NCI-H1092 (cell line): ENCODE data around the gene CMTM1.
"Not testable (repeated sequence)": the region's sequence is repeated elsewhere in the genome, so short reads cannot be mapped to it uniquely, and the experiment has no call there.

Source experiments
- DNase-seq: peaks from one replicate; lab custom pipeline; 2025; lab: John Stamatoyannopoulos, UW

CMTM1 gene

GRCh38 chr16:66592241-66592640 is 26.0 kb downstream of the CMTM1 start:
- DNase-seq = no peak

- no peak for DNase-seq
These were observed 26.6 kb downstream of the CMTM1 start for GRCh38 chr16:66592814-66593213.

- DNase-seq = no peak
These were observed 28.5 kb downstream of the CMTM1 start for GRCh38 chr16:66594739-66595138.

GRCh38 chr16:66596559-66596958 is 30.3 kb downstream of the CMTM1 start:
- not testable (repeated sequence) for DNase-seq

GRCh38 chr16:66596986-66597848 is 31.0 kb downstream of the CMTM1 start:
- no peak for DNase-seq

- no peak for DNase-seq
These were observed 31.9 kb downstream of the CMTM1 start for GRCh38 chr16:66598111-66598510.

GRCh38 chr16:66599726-66600125 is 33.5 kb downstream of the CMTM1 start:
- DNase-seq = no peak

GRCh38 chr16:66600477-66600876 is 34.2 kb downstream of the CMTM1 start:
- DNase-seq = no peak

GRCh38 chr16:66601471-66601870 is 35.2 kb downstream of the CMTM1 start:
- no peak for DNase-seq

GRCh38 chr16:66603537-66604375 is 37.5 kb downstream of the CMTM1 start:
- no peak for DNase-seq

- peak; percentile 16 for DNase-seq
These were observed 38.3 kb downstream of the CMTM1 start, which contains the start of gene CMTM3 for GRCh38 chr16:66604376-66605176. Gene CMTM3, plus strand, starts transcription at chr16:66604704. Its CDS starts 102 bp downstream, at chr16:66604806.

GRCh38 chr16:66605177-66605978 is 39.1 kb downstream of the CMTM1 start:
- DNase-seq = no peak

GRCh38 chr16:66605979-66606751 is 39.9 kb downstream of the CMTM1 start:
- no peak for DNase-seq

- DNase-seq = peak; percentile 51
These were observed 42.3 kb downstream of the CMTM1 start for GRCh38 chr16:66608241-66609138.

- no peak for DNase-seq
These were observed 42.9 kb downstream of the CMTM1 start for GRCh38 chr16:66609139-66609510.

- DNase-seq = no peak
These were observed 44.0 kb downstream of the CMTM1 start for GRCh38 chr16:66610111-66610820.

GRCh38 chr16:66611911-66612310 is 45.7 kb downstream of the CMTM1 start:
- DNase-seq = not testable (repeated sequence)

GRCh38 chr16:66612422-66612821 is 46.2 kb downstream of the CMTM1 start:
- DNase-seq = no peak
